B cell (primary cell): ENCODE results near the gene TUBA3C.
"Not testable (repeated sequence)": the region's sequence is repeated elsewhere in the genome, so short reads cannot be mapped to it uniquely, and the experiment has no call there.

Source experiments
- EZH2 ChIP-seq: IDR thresholded peaks from 2 replicates; pipeline ENCODE4 v1.6.1; 2012; ENCODE audit warnings: borderline replicate concordance, low read depth, mild to moderate bottlenecking, moderate library complexity, low read length; ENCODE audit not compliant: insufficient read depth, poor library complexity, severe bottlenecking
- TF ChIP-seq, protein P1 (sequence below): fragments of 200-600 bp; IDR thresholded peaks from one replicate; pipeline ENCODE4 v1.8.0; 2022; ENCODE audit warnings: antibody characterized with exemption, mild to moderate bottlenecking

DNA sequence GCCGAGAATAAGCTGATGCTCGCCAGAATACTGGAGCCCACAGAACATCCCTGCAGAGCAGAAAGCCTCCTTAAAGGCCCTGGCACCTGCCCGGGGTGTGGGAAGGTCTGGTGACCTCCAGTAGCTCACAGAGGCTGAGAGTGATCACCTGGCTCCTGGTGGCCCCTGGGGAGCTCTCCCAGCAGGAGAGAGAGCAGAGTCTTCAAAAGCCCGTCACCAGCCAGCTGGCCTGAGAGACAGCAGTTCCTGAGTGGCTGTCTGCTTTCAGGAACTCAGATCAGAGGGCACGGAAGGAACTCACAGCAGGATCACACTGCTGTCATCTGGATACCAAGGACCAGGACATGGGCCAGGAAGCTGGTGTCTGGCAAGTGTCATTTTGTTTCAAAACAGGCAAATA, 7.7 kb upstream of the TUBA3C start:
- TF ChIP-seq, protein P1, sequence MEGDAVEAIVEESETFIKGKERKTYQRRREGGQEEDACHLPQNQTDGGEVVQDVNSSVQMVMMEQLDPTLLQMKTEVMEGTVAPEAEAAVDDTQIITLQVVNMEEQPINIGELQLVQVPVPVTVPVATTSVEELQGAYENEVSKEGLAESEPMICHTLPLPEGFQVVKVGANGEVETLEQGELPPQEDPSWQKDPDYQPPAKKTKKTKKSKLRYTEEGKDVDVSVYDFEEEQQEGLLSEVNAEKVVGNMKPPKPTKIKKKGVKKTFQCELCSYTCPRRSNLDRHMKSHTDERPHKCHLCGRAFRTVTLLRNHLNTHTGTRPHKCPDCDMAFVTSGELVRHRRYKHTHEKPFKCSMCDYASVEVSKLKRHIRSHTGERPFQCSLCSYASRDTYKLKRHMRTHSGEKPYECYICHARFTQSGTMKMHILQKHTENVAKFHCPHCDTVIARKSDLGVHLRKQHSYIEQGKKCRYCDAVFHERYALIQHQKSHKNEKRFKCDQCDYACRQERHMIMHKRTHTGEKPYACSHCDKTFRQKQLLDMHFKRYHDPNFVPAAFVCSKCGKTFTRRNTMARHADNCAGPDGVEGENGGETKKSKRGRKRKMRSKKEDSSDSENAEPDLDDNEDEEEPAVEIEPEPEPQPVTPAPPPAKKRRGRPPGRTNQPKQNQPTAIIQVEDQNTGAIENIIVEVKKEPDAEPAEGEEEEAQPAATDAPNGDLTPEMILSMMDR: not testable (repeated sequence)
- not testable (repeated sequence) for TF ChIP-seq EZH2
